ENCODE results near the gene RIPK1. TPM values are rescaled to one million over a fixed set of nuclear protein-coding genes. Genes with fewer than 3 reads are reported as not detected.
"Not testable (repeated sequence)": the region's sequence is repeated elsewhere in the genome, so short reads cannot be mapped to it uniquely, and the experiment has no call there.

The RIPK1 gene
- total RNA-seq, 1 donor from 2014 or later = 14.7 TPM

DNA sequence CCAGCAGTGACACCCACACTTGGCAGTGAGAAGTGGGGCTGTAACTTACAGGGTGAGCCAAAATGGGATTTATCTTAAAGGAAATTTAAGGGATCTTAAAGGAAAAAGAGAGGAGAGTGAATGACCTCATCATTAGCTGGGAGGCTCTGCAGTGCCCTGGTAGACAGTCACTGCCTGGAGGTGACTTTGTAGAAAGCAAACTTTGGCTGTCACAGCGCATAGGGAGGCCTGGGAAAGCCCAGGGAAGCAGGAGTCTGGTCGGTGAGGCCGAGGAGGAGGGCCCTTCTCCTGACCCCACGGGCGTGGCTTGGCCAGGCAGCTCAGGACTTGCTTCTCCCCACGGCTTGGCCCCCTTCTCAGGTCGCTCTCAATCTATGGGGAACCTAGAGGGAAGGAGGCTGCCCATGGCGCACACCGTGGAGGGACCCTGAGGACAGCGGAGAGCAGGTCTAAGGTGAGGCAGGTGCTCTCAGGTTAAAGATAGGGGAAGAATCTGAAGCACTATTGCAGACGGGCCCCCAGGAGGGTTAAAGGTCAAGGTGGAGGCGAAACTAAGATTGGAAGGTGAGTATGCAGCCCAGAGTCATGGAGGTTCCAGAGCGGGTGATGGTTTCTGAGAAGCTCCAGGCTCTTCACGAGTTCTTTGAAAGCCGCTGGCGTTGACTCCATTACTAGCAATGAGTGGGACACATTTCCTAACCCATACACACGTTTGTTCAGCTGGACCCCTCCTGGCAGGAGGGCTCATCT, 15.6 kb upstream of the RIPK1 start:
- Mint-ChIP-seq H3K4me3 (peak overlapping the region; percentile 65), H3K36me3 (no peaks in the 10 kb centered on the region), H3K9me3 (no peaks in the 10 kb centered on the region), H3K27ac (peak overlapping the region; percentile 64), H3K27me3 (peaks cover 27% of the 10 kb centered on the region), H3K4me1 (ENCODE audit: unreplicated experiment) (peaks cover 23% of the 10 kb centered on the region)
- DNase-seq (ENCODE audit: extremely low spot score, unreplicated experiment) = no peak
- TF ChIP-seq, protein P1, sequence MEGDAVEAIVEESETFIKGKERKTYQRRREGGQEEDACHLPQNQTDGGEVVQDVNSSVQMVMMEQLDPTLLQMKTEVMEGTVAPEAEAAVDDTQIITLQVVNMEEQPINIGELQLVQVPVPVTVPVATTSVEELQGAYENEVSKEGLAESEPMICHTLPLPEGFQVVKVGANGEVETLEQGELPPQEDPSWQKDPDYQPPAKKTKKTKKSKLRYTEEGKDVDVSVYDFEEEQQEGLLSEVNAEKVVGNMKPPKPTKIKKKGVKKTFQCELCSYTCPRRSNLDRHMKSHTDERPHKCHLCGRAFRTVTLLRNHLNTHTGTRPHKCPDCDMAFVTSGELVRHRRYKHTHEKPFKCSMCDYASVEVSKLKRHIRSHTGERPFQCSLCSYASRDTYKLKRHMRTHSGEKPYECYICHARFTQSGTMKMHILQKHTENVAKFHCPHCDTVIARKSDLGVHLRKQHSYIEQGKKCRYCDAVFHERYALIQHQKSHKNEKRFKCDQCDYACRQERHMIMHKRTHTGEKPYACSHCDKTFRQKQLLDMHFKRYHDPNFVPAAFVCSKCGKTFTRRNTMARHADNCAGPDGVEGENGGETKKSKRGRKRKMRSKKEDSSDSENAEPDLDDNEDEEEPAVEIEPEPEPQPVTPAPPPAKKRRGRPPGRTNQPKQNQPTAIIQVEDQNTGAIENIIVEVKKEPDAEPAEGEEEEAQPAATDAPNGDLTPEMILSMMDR (conservative IDR thresholded peaks at IDR 0.05) = no peak

DNA sequence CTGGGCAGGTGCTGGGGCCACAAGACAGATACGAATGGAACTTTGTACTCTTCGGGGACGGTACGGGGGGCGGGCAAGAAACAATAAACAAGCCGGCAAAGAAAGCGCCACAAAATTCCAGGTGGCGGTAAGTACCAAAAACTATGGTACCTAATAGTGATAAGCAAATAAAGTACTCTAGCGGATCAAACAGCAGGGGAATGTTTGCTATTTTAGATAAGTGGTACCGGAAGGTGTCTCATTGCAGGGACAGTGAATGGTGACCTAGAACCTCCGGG, 15.1 kb upstream of the RIPK1 start:
- Mint-ChIP-seq H3K4me3 (peak overlapping the region; percentile 65), H3K4me1 (ENCODE audit: unreplicated experiment) (peaks cover 23% of the 10 kb centered on the region), H3K36me3 (no peaks in the 10 kb centered on the region), H3K27ac (peak overlapping the region; percentile 64), H3K27me3 (peaks cover 31% of the 10 kb centered on the region), H3K9me3 (no peaks in the 10 kb centered on the region)
- TF ChIP-seq, protein P1 (conservative IDR thresholded peaks at IDR 0.05) = no peak
- no peak for DNase-seq (ENCODE audit: extremely low spot score, unreplicated experiment)

DNA sequence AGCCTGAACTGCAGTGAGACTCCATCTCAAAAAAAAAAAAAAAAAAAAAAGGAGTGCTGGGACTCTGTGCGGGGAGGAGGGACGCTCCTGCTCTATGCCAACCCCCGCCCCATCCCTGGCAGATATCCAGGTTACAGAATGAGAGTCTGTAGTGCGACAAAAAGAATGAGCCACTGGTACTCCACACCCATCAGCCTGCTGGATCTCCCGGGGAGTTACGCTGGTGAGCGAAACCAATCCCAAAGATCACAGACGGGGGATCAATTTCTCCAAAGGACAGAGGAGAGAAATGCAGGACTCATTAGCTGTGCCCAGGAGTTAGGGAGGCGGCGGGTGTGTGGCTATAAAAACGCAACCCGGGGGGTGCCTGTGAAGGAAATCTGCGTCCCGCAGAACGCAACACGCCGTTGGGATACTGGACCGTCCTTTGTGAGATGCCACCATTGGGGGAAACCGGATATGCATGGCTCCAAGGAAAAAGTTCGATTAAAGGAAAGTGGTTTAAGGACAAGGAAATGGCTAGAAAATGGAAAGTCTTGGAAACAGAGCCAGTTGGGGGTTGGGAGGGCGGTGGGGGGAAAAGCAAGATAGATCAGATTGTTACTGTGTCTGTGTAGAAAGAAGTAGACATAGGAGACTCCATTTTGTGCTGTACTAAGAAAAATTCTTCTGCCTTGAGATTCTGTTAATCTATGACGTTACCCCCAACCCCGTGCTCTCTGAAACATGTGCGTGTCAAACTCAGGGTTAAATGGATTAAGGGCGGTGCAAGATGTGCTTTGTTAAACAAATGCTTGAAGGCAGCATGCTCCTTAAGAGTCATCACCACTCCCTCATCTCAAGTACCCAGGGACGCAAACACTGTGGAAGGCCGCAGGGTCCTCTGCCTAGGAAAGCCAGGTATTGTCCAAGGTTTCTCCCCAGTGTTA, 13.8 kb upstream of the RIPK1 start:
- H3K9me3 Mint-ChIP-seq; DNase-seq (ENCODE audit: extremely low spot score, unreplicated experiment); H3K36me3 Mint-ChIP-seq: not testable (repeated sequence)
- Mint-ChIP-seq H3K27me3 (peaks cover 35% of the 10 kb centered on the region), H3K27ac (peak overlapping the region; percentile 90), H3K4me1 (ENCODE audit: unreplicated experiment) (peaks cover 23% of the 10 kb centered on the region), H3K4me3 (peak overlapping the region; percentile 77)

DNA sequence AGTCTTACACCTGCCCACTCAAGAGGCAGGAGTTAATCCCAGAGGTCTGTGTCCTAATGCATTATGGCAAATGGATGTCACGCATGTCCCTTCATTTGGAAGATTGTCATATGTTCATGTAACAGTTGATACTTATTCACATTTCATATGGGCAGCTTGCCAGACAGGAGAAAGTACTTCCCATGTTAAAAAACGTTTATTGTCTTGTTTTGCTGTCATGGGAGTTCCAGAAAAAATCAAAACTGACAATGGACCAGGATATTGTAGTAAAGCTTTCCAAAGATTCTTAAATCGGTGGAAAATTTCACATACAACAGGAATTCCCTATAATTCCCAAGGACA, 13.2 kb upstream of the RIPK1 start:
- H3K27ac Mint-ChIP-seq = peak overlapping the region; percentile 90

DNA sequence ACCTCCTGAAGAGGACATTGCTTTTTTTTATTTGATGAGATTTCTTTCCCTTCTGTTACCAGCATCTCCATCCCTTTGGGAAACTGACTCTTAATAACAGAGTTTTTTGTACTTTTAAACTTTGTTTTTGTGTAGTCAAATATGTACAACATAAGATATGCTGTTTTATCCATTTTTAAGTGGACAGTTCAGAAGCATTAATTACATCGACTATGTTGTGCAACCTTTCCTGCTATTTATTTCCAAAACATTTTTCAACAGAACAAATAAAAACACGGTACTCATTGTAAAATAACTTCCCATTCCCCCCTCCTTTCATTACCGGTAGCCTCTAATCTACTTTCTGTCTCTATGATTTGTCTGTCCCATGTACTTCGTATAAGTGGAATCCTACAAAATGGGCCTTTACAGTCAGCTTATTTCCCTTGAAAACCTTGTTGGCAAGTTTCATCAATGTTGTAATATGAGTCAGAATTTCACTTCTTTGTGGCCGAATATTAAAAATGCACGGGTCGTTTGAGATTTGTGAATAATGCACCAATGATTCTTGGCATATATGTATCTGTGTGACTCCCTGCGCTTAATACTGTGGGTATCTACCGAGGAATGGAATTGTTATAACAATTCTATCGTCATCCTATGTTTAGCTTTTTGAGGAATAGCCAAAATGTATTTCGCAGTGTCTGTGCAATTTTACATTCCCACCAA, 11.1 kb upstream of the RIPK1 start:
- H3K36me3 Mint-ChIP-seq = no peaks in the 10 kb centered on the region
- H3K4me3 Mint-ChIP-seq = no peak overlapping the region
- H3K9me3 Mint-ChIP-seq = no peaks in the 10 kb centered on the region
- H3K27ac Mint-ChIP-seq = no peak overlapping the region
- H3K27me3 Mint-ChIP-seq = peaks cover 31% of the 10 kb centered on the region
- no peak for DNase-seq (ENCODE audit: extremely low spot score, unreplicated experiment)
- H3K4me1 Mint-ChIP-seq (ENCODE audit: unreplicated experiment) = peaks cover 23% of the 10 kb centered on the region
- TF ChIP-seq, protein P1 (conservative IDR thresholded peaks at IDR 0.05) = no peak

More for the DNA sequence above, 13.2 kb upstream of the RIPK1 start:
- not testable (repeated sequence) for DNase-seq (ENCODE audit: extremely low spot score, unreplicated experiment); H3K36me3 Mint-ChIP-seq; H3K9me3 Mint-ChIP-seq
- Mint-ChIP-seq H3K27me3 (peaks cover 32% of the 10 kb centered on the region), H3K4me1 (ENCODE audit: unreplicated experiment) (peaks cover 23% of the 10 kb centered on the region), H3K4me3 (peak overlapping the region; percentile 77)

DNA sequence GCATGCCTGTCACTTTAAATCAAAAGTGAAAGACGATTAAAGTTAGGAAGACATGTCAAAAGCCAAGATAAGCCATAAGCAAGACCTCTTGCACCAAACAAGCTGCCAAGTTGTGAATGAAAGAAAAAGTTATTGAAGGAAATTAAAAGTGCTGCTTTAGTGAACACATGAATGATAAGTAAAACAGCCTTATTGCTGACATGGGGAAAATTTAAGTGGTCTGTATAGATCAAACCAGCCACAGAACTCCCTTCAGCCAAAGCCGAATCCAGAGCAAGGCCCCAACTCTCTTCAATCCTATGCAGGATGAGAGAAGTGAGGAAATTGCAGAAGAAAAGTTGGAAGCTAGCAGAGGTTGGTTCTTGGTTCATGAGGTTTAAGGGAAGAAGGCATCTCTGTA, 9.3 kb upstream of the RIPK1 start:
- Mint-ChIP-seq H3K27ac (no peak overlapping the region), H3K4me1 (ENCODE audit: unreplicated experiment) (peaks cover 16% of the 10 kb centered on the region)
- TF ChIP-seq, protein P1 (conservative IDR thresholded peaks at IDR 0.05) = no peak

DNA sequence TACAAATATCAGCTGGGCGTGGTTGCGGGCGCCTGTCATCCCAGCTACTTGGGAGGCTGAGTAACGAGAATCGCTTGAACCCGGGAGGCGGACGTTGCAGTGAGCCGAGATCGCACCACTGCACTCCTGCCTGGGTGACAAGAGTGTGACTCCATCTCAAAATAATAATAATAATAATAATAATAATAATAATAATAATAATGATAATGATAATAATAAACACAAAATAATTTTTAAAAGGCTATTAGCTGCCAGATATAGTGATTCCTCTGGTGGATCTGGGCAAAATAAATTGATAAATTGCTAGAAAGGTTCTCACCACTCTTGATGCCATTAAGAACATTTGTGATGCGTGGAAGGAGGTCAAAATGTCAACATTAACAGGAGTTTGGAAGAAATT, 8.2 kb upstream of the RIPK1 start:
- not testable (repeated sequence) for H3K4me3 Mint-ChIP-seq
- H3K27me3 Mint-ChIP-seq = peaks cover 27% of the 10 kb centered on the region

More for the DNA sequence above, 9.3 kb upstream of the RIPK1 start:
- Mint-ChIP-seq H3K9me3 (no peaks in the 10 kb centered on the region), H3K27me3 (peaks cover 29% of the 10 kb centered on the region), H3K36me3 (no peaks in the 10 kb centered on the region), H3K4me3 (no peak overlapping the region)
- no peak for DNase-seq (ENCODE audit: extremely low spot score, unreplicated experiment)

More for the DNA sequence above, 8.2 kb upstream of the RIPK1 start:
- not testable (repeated sequence) for DNase-seq (ENCODE audit: extremely low spot score, unreplicated experiment); H3K36me3 Mint-ChIP-seq; H3K9me3 Mint-ChIP-seq; H3K27ac Mint-ChIP-seq
- peaks cover 15% of the 10 kb centered on the region for H3K4me1 Mint-ChIP-seq (ENCODE audit: unreplicated experiment)
